HepG2 (cell line): ENCODE measurements around the gene NMNAT3.

Source experiments
- ASH2L ChIP-seq: fragments of 300-600, 200-600 bp; sonication (generic); IDR thresholded peaks from 2 replicates; pipeline ENCODE4 v1.7.0; 2017; ENCODE audit warnings: low read depth, mild to moderate bottlenecking, moderate library complexity, mixed read lengths, low read length; ENCODE audit not compliant: insufficient read length
- EP300 ChIP-seq, 3 experiments: sonication (generic) in 1 of 3; formaldehyde crosslinking in 1 of 3; IDR thresholded peaks; 2 replicates each; pipeline versions ENCODE4 v1.5.1 to v1.6.1; 2011 to 2020; ENCODE audit warnings: low read depth in 2 of 3, low read length in 2 of 3, borderline replicate concordance in 1 of 3, improper control_type of control experiment in 1 of 3, mild to moderate bottlenecking in 1 of 3, missing genetic modification reagents in 1 of 3, moderate library complexity in 1 of 3
- EZH2 ChIP-seq: conservative IDR thresholded peaks from 2 replicates; pipeline ENCODE4 v1.6.1; 2012; ENCODE audit warnings: mild to moderate bottlenecking, low read depth, low read length, moderate library complexity
- HDAC2 ChIP-seq: sonication (generic); formaldehyde crosslinking; IDR thresholded peaks from 2 replicates; pipeline ENCODE4 v1.4.0; 2020; ENCODE audit warnings: missing genetic modification reagents
- KDM4B ChIP-seq: sonication (generic); formaldehyde crosslinking; IDR thresholded peaks from 2 replicates; pipeline ENCODE4 v1.4.0; 2020; ENCODE audit warnings: missing genetic modification reagents
- MTF1 ChIP-seq: sonication (generic); formaldehyde crosslinking; IDR thresholded peaks from 2 replicates; pipeline ENCODE4 v1.5.0; 2020; ENCODE audit warnings: missing genetic modification reagents
- SRSF9 ChIP-seq: fragments of 200-400 bp; formaldehyde crosslinking; IDR thresholded peaks from 2 replicates; pipeline ENCODE4 v1.6.1; 2018; ENCODE audit warnings: borderline replicate concordance, mild to moderate bottlenecking, low read depth, low read length; ENCODE audit not compliant: insufficient read depth, poor library complexity, severe bottlenecking
- ZNF274 ChIP-seq: sonication (generic); formaldehyde crosslinking; IDR thresholded peaks from 2 replicates; pipeline ENCODE4 v1.5.1; 2020; ENCODE audit warnings: mild to moderate bottlenecking, missing genetic modification reagents
- ZNF354B ChIP-seq: sonication (generic); formaldehyde crosslinking; IDR thresholded peaks from 2 replicates; pipeline ENCODE4 v1.8.0; 2022; ENCODE audit warnings: mild to moderate bottlenecking, missing genetic modification reagents
- ZNF713 ChIP-seq: sonication (generic); formaldehyde crosslinking; IDR thresholded peaks from 2 replicates; pipeline ENCODE4 v1.4.0; 2020; ENCODE audit warnings: mild to moderate bottlenecking, missing genetic modification reagents
- TF ChIP-seq, protein P1 (sequence below): sonication (generic); formaldehyde crosslinking; IDR thresholded peaks from 2 replicates; pipeline ENCODE4 v1.4.0; 2020; ENCODE audit warnings: missing genetic modification reagents, borderline replicate concordance
- TF ChIP-seq, protein P2 (sequence below): sonication (generic); formaldehyde crosslinking; IDR thresholded peaks from 2 replicates; pipeline ENCODE4 v1.5.0; 2020; ENCODE audit warnings: mild to moderate bottlenecking, missing genetic modification reagents, moderate library complexity
- TF ChIP-seq, protein P3 (sequence below): sonication (generic); formaldehyde crosslinking; IDR thresholded peaks from 2 replicates; pipeline ENCODE4 v1.4.0; 2020; ENCODE audit warnings: mild to moderate bottlenecking, missing genetic modification reagents, borderline replicate concordance

DNA sequence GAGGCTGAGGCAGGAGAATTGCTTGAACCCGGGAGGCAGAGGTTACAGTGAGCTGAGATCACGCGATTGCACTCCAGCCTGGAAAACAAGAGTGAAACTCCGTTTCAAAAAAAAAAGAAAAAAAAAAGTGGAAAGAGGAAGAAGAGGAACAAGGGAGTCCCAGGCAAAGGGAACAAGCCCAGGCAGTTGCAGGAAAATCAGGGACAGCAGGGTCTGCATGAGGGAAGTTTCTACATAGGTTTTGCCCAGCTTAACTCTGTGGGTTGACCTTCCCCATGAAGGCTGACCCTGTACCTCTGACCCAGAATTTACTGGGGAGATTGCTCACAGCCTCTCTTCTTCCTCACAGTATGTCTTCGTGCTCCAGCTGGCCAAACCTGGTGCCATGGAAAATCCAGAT is 150.5 kb downstream of the NMNAT3 start:
- no peak for TF ChIP-seq ZNF713 (CRISPR knock-in tag)
- TF ChIP-seq, protein P1, sequence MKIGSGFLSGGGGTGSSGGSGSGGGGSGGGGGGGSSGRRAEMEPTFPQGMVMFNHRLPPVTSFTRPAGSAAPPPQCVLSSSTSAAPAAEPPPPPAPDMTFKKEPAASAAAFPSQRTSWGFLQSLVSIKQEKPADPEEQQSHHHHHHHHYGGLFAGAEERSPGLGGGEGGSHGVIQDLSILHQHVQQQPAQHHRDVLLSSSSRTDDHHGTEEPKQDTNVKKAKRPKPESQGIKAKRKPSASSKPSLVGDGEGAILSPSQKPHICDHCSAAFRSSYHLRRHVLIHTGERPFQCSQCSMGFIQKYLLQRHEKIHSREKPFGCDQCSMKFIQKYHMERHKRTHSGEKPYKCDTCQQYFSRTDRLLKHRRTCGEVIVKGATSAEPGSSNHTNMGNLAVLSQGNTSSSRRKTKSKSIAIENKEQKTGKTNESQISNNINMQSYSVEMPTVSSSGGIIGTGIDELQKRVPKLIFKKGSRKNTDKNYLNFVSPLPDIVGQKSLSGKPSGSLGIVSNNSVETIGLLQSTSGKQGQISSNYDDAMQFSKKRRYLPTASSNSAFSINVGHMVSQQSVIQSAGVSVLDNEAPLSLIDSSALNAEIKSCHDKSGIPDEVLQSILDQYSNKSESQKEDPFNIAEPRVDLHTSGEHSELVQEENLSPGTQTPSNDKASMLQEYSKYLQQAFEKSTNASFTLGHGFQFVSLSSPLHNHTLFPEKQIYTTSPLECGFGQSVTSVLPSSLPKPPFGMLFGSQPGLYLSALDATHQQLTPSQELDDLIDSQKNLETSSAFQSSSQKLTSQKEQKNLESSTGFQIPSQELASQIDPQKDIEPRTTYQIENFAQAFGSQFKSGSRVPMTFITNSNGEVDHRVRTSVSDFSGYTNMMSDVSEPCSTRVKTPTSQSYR (CRISPR knock-in tag), result no peak
- TF ChIP-seq, protein P2, sequence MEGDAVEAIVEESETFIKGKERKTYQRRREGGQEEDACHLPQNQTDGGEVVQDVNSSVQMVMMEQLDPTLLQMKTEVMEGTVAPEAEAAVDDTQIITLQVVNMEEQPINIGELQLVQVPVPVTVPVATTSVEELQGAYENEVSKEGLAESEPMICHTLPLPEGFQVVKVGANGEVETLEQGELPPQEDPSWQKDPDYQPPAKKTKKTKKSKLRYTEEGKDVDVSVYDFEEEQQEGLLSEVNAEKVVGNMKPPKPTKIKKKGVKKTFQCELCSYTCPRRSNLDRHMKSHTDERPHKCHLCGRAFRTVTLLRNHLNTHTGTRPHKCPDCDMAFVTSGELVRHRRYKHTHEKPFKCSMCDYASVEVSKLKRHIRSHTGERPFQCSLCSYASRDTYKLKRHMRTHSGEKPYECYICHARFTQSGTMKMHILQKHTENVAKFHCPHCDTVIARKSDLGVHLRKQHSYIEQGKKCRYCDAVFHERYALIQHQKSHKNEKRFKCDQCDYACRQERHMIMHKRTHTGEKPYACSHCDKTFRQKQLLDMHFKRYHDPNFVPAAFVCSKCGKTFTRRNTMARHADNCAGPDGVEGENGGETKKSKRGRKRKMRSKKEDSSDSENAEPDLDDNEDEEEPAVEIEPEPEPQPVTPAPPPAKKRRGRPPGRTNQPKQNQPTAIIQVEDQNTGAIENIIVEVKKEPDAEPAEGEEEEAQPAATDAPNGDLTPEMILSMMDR, result no peak
- no peak for TF ChIP-seq ZNF274 (CRISPR knock-in tag)
- no peak for TF ChIP-seq HDAC2
- TF ChIP-seq ASH2L, result no peak
- no peak for TF ChIP-seq KDM4B (CRISPR knock-in tag)
- TF ChIP-seq, protein P3, sequence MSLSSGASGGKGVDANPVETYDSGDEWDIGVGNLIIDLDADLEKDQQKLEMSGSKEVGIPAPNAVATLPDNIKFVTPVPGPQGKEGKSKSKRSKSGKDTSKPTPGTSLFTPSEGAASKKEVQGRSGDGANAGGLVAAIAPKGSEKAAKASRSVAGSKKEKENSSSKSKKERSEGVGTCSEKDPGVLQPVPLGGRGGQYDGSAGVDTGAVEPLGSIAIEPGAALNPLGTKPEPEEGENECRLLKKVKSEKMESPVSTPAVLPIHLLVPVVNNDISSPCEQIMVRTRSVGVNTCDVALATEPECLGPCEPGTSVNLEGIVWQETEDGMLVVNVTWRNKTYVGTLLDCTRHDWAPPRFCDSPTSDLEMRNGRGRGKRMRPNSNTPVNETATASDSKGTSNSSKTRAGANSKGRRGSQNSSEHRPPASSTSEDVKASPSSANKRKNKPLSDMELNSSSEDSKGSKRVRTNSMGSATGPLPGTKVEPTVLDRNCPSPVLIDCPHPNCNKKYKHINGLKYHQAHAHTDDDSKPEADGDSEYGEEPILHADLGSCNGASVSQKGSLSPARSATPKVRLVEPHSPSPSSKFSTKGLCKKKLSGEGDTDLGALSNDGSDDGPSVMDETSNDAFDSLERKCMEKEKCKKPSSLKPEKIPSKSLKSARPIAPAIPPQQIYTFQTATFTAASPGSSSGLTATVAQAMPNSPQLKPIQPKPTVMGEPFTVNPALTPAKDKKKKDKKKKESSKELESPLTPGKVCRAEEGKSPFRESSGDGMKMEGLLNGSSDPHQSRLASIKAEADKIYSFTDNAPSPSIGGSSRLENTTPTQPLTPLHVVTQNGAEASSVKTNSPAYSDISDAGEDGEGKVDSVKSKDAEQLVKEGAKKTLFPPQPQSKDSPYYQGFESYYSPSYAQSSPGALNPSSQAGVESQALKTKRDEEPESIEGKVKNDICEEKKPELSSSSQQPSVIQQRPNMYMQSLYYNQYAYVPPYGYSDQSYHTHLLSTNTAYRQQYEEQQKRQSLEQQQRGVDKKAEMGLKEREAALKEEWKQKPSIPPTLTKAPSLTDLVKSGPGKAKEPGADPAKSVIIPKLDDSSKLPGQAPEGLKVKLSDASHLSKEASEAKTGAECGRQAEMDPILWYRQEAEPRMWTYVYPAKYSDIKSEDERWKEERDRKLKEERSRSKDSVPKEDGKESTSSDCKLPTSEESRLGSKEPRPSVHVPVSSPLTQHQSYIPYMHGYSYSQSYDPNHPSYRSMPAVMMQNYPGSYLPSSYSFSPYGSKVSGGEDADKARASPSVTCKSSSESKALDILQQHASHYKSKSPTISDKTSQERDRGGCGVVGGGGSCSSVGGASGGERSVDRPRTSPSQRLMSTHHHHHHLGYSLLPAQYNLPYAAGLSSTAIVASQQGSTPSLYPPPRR, result no peak
- no peak for TF ChIP-seq EP300 (IDR thresholded peaks at IDR 0.05; ENCODE audit: low read depth in 2 of 2, low read length in 2 of 2)
- no peak for TF ChIP-seq EP300 (CRISPR knock-in tag; IDR thresholded peaks at IDR 0.05; ENCODE audit: borderline replicate concordance)
- TF ChIP-seq EZH2, result no peak
- no peak for TF ChIP-seq MTF1 (CRISPR knock-in tag)
- no peak for TF ChIP-seq ZNF354B
- TF ChIP-seq SRSF9, result no peak
